ENCODE results near the gene PVRIG. TPM values are rescaled to one million over a fixed set of nuclear protein-coding genes. Genes with fewer than 3 reads are reported as not detected.

Gene PVRIG
- total and polyA plus RNA-seq, 2 experiments from 2014 or later: 1.4 TPM; not detected in 1

DNA sequence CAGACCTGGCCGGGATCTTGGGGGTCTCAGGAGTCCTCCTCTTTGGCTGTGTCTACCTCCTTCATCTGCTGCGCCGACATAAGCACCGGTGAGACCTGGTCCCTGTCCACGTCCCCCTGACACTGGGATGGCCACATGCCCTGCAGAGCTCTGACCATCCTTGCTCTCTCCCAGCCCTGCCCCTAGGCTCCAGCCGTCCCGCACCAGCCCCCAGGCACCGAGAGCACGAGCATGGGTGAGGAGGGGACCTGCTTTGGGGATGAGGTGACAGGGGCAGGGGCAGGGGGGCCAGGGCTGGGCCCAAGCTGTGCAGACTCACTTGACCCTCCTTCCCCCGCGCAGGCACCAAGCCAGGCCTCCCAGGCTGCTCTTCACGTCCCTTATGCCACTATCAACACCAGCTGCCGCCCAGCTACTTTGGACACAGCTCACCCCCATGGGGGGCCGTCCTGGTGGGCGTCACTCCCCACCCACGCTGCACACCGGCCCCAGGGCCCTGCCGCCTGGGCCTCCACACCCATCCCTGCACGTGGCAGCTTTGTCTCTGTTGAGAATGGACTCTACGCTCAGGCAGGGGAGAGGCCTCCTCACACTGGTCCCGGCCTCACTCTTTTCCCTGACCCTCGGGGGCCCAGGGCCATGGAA is 959 bp downstream of the PVRIG start:
- H2AFZ ChIP-seq: no peak overlapping the region
- 96% methylated on average over 19 of the region's 22 CpGs for WGBS (ENCODE audit: low lambda C conversion rate, missing lambda C conversion rate)
- H3K36me3 ChIP-seq (replicated peaks; ENCODE audit: insufficient read depth, low read depth): no peaks in the 10 kb centered on the region
- H3K9me2 ChIP-seq (replicated peaks; ENCODE audit: insufficient read depth): no peaks in the 10 kb centered on the region
- no peaks in the 10 kb centered on the region for H4K20me1 ChIP-seq (ENCODE audit: insufficient read depth, poor library complexity, severe bottlenecking)
- no peak overlapping the region for H3K27ac ChIP-seq
- no peak overlapping the region for H3K4me2 ChIP-seq
- no peak for DNase-seq (ENCODE audit: low spot score)
- no peaks in the 10 kb centered on the region for H3K4me1 ChIP-seq (ENCODE audit: insufficient read depth)
- H3K9me3 ChIP-seq (ENCODE audit: low read depth): no peaks in the 10 kb centered on the region
- H3K4me3 ChIP-seq: no peak overlapping the region
- TF ChIP-seq CTCF (IDR thresholded peaks at IDR 0.05; ENCODE audit: poor library complexity) (no peak), EZH2phosphoT487 (IDR thresholded peaks at IDR 0.05; ENCODE audit: low read depth, severe bottlenecking, unreplicated experiment) (no peak), EZH2 (IDR thresholded peaks at IDR 0.05; ENCODE audit: borderline replicate concordance) (no peak)
- H3K27me3 ChIP-seq: no peaks in the 10 kb centered on the region
- H3K79me2 ChIP-seq: no peaks in the 10 kb centered on the region

DNA sequence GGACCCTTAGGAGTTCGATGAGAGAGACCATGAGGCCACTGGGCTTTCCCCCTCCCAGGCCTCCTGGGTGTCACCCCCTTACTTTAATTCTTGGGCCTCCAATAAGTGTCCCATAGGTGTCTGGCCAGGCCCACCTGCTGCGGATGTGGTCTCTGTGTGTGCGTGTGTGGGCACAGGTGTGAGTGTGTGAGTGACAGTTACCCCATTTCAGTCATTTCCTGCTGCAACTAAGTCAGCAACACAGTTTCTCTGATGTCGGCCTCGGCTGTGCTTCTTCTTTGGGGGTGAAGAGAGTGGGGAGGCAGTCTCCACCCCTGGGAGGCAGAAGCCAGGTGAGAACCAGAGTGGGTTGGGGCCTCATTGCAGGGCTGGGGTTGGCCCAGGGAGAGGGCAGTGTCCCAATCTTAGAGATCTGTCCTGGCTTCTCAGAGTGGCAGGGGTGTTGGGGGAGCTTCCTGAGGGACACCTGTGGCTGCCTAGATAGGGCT is 1.5 kb downstream of the PVRIG start:
- Histone ChIP-seq H3K36me3 (replicated peaks; ENCODE audit: insufficient read depth, low read depth) (no peaks in the 10 kb centered on the region), H3K9me3 (ENCODE audit: low read depth) (no peaks in the 10 kb centered on the region), H3K79me2 (no peaks in the 10 kb centered on the region), H3K4me2 (no peak overlapping the region), H4K20me1 (ENCODE audit: insufficient read depth, poor library complexity, severe bottlenecking) (no peaks in the 10 kb centered on the region), H3K4me1 (ENCODE audit: insufficient read depth) (no peaks in the 10 kb centered on the region), H3K27ac (no peak overlapping the region), H3K9me2 (replicated peaks; ENCODE audit: insufficient read depth) (no peaks in the 10 kb centered on the region), H3K27me3 (no peaks in the 10 kb centered on the region), H3K4me3 (no peak overlapping the region), H2AFZ (no peak overlapping the region)
- WGBS (ENCODE audit: low lambda C conversion rate, missing lambda C conversion rate): 98% methylated on average over 5 of the region's 5 CpGs
- TF ChIP-seq EZH2phosphoT487 (IDR thresholded peaks at IDR 0.05; ENCODE audit: low read depth, severe bottlenecking, unreplicated experiment) (no peak), CTCF (IDR thresholded peaks at IDR 0.05; ENCODE audit: poor library complexity) (no peak)
- DNase-seq (ENCODE audit: low spot score): no peak

- WGBS (ENCODE audit: low lambda C conversion rate, missing lambda C conversion rate): 89% methylated on average over 14 of the region's 14 CpGs
Observed at GRCh38 chr7:100221767-100222444, 2.2 kb downstream of the PVRIG start.

More at GRCh38 chr7:100221767-100222444, 2.2 kb downstream of the PVRIG start:
- Histone ChIP-seq H3K4me1 (ENCODE audit: insufficient read depth) (no peaks in the 10 kb centered on the region), H3K9me3 (ENCODE audit: low read depth) (no peaks in the 10 kb centered on the region), H3K79me2 (no peaks in the 10 kb centered on the region), H3K36me3 (replicated peaks; ENCODE audit: insufficient read depth, low read depth) (no peaks in the 10 kb centered on the region), H2AFZ (no peak overlapping the region), H3K4me2 (no peak overlapping the region), H4K20me1 (ENCODE audit: insufficient read depth, poor library complexity, severe bottlenecking) (no peaks in the 10 kb centered on the region), H3K9me2 (replicated peaks; ENCODE audit: insufficient read depth) (no peaks in the 10 kb centered on the region), H3K27ac (no peak overlapping the region), H3K27me3 (no peaks in the 10 kb centered on the region), H3K4me3 (no peak overlapping the region)
- no peak for TF ChIP-seq CTCF (IDR thresholded peaks at IDR 0.05; ENCODE audit: poor library complexity)
- no peak for TF ChIP-seq EZH2phosphoT487 (IDR thresholded peaks at IDR 0.05; ENCODE audit: low read depth, severe bottlenecking, unreplicated experiment)
- TF ChIP-seq EZH2 (IDR thresholded peaks at IDR 0.05; ENCODE audit: borderline replicate concordance): no peak
- no peak for DNase-seq (ENCODE audit: low spot score)
